ENCODE results near the gene CPVL.

Gene CPVL

DNA sequence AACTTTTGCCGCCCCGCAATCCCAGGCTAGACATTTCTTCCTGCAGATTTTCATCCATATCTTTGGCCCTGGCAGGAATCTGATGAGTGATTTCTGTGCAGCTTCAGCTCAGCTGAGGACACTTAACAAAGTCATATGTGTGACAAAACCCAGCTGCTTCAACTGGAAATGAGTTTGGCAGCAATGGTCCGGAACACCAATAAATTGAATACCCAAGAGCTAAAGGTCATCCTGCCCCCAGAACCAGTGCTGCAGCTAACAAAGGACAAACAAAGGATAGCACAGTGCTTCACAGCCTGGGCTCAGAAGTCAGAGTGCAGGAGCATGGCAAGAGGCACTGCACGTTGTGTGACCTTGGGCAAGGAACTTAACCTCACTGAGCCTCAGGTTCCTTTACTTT lies 148.2 kb downstream of the CPVL start:
- DNase-seq, result no peak

- DNase-seq, result no peak
These were observed 149.5 kb downstream of the CPVL start for GRCh38 chr7:28996836-28997235.

DNA sequence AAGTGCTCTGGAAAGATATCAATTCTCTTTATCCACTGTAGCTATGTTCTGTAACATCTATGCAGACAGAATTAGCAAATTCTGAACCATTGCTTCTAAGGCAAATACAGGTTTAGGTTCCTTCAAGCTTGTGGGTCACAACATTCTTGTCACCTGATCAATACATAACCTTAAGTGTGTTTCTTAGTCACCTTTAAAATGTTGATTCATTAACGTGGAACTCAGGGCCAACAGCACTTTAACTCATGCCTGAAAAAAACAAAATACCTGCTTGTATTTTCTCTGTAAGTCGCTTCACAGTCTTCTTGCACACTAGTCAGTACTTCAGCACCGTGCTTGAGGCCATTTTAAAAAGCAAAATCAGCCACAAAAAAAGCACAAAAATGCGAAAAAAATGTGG lies 153.0 kb downstream of the CPVL start:
- no peak for DNase-seq

DNA sequence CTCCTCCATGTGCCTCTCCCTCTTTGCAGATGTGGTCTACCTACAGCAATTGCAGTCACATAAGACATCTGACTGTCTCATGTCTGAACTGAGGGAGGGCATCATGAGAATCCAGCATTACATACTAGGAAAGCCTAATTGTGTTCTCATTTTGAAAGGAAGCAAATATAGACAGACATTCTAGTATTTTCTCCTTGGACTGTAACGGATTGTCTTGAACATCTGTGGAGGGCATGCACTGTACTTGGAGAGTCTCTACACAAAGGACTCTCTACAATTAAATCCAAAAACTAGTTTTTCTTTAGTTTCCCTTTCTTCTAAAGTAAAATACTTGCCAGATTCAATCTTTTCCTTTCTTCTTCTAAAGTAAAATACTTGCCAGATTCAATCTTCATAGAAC lies 153.5 kb downstream of the CPVL start:
- no peak for DNase-seq

DNA sequence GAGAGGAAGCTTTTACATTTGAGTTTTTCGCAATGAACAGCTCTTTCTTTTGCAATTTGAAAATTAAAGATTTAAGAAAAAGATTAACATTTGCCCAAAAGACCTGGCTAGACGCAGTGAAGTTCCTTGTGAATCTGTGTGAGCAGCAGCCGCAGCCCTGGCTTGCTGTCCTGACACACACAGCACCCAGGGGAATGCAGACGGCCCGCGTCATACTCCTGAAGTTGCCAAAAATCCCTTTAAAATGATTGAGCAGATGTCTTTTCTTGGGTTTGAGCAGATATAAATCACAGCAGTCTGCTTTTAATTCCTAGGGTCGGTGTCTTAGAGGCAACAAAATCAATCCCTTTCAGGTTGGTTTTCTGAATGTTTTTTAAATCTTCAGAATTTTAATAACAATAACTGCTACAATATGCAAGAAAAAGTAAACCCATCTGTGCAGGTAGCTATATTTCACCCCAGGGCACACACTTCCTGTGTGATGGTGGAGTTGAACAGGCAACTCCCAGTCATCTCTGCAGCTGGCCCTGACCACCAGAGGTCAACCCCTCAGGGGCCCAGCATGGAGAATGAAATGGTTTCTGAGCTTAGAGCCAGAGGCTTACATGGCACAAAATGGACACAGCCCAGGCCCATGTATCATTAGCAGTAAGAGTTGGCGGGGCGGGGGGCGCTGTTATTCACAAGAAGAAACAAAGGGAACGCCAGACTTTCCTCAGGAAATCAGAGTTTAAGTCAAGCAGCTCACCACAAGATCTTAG lies 156.0 kb downstream of the CPVL start:
- no peak for DNase-seq

DNA sequence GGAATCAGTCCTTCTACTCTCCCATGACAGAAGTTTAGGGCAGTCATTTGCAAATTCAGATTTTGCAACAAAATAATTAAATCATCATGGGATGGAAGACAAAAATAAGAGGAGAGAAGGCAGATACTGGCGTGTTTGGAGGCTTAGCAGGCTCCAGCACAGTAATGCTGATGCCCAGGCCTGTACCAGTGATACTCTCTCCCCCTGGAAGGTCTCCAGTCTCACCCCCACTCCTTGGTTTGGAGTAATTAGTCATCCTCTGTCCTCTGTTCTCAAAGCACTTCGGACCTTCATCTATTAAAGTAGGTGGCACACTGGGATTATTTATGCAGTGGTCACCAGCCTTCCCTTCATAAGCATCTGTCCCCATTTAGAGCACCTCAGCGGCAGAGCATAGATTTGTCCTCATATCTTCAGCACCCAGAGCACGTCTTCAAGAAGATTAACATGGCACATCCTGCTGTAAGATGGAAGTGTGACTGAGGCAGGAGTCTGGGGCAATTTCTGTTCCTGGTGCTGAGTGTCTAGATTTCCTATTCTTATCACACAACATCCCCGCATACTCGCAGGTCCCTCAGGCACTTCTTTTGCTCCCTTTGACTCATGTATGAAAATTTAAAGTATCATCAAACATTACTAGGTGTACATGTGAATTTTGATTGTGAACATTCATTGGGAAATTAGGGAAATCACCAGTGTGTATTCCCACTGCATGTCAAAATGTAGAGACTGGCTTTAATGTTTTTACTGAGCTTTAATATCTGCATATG lies 156.9 kb downstream of the CPVL start:
- DNase-seq, result no peak

DNA sequence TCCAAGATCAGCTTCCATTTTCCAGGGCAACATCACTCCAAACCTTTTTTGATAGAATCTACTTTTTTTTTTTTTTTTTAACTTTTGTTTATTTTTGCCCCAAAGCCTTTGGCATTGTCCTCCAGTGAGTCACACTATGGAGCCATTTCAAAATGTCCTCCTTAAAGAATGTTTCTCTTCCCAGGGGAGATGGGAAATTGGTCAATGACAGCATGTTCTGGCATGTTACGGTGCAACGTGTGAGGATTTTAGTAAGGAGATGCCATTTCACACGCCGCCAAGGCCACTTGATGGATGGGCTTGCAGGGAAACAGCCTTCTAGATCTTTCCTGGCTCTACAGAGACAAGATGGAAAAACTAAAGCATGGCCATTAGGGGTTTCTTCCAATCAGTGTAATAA lies 157.5 kb downstream of the CPVL start:
- no peak for DNase-seq

DNA sequence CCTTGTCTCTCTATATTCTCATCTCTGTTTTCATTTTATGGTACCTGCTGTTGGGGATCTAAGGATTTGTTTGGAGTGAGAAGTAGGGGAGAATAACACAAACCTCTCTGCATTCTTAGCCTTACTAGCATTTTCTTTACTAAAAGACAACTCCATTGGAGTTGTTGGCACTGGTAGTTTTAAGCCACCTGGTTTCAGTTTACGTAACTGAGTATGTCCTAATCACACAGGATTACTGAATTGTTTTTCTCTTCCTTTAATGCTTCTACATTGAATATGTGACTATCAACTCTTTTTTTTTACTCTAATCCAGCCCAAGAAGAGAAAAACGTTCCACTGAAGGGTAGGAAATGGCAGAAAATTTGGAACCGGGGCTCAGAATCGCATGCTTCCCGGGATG lies 158.2 kb downstream of the CPVL start:
- no peak for DNase-seq

DNA sequence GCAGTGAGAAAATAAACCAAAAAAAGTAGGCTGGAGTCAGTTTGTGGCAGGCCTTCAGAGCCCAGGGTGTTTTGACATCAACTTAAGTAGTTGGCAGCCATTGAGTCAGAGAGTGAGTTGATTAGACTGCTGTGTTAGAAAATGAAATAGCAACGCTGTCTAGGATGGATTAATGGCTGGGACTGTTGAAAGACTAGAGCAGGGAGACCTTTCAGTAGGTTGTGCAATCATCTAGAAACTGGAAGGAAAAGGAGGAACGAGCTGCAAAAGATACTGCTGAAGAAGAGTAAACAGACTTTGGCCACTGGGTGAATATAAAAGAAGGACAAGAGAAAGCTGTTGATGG lies 159.6 kb downstream of the CPVL start:
- DNase-seq, result peak; percentile 22

DNA sequence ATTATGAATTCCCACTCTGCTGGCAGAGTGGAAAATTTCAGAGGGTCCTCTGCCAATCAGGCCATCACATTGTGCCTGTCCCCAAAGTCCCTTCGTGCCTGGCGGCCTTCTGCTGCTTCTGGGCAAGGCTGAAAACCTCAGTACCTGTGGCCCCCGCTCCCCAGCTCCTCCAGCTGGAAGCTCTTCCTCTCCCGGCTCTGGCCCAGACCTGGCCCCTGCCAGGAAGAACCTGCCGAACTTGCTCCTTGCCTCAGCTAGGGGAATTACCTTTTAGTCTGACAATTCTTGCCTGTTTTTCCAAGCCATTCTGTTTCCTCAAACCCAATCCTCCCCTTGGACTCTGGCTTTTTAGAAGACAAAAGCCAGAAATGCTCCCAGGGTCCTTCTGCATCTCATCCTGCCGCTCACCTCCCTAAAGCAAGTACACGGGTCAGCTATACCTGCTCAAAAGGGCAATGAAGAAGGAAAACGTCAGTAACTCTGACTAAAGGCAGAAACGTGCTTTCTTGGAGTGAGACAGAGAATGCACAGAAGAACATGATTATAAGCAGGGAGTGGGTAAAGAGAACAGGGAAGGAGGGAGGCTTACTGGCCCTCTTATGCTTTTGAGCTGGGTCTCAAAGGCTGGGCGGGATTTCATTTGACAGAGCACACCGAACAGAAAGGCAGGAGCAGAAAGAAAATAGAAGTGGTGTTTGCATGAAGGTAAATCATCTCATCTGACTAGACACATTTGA lies 160.1 kb downstream of the CPVL start:
- no peak for DNase-seq

GRCh38 chr7:28984631-28985030 lies 161.7 kb downstream of the CPVL start:
- DNase-seq, result peak; percentile 73

DNA sequence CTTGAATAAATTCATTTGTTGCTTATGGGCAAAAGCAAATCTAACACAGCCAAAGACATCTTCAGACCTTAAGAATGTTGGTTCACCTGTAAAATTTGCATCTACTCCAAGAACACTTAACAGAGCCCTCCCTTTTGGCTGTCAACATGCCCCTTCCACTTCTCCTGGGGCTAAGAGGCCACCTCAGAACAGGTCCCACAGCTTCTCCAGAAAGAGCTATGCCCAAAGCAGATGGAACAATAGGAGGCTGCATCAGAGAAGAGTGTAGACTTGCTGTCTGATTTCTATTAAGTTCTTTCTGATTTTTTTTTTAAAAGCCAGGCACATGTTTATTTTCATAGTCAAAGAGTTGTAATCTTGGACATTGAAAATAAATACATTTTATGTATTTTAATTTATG lies 162.1 kb downstream of the CPVL start:
- no peak for DNase-seq

GRCh38 chr7:28983396-28984190 lies 162.7 kb downstream of the CPVL start:
- DNase-seq, result no peak

DNA sequence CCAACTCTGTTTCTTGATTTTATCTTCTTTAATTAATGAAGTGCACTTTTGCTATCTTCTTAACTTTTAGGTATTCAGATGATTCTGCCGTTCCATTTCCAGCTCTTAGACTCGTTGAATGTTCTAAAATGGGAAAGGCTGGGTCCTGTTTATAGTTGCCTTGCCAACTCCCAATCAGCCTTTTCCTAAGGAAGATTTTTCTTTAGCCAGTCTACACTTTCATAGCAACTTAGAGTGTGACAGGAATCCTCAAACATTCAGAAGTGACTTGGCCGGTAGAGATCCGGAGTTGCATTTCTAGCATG lies 165.2 kb downstream of the CPVL start:
- no peak for DNase-seq

- DNase-seq, result no peak
These were observed 165.7 kb downstream of the CPVL start for GRCh38 chr7:28980451-28981160.

DNA sequence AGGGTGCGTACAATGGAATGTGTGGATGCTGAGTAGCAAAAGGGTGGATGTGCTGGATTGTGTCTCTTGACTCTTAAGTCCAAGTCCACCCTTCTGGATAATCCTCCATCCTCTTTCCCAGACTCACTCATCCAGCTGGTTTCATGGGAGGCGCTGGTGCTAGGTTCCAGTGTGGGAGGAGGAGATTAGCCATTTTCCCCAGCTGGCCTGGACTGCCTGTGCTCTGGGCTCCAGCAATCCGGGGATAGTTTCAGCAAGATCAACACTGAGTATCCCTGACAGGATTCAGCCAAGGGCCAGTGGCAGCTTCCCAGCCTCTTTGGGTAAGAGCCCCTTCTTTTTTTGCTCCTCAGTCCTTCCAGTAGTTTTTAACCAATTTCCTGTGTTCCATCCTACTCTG lies 166.6 kb downstream of the CPVL start:
- no peak for DNase-seq

DNA sequence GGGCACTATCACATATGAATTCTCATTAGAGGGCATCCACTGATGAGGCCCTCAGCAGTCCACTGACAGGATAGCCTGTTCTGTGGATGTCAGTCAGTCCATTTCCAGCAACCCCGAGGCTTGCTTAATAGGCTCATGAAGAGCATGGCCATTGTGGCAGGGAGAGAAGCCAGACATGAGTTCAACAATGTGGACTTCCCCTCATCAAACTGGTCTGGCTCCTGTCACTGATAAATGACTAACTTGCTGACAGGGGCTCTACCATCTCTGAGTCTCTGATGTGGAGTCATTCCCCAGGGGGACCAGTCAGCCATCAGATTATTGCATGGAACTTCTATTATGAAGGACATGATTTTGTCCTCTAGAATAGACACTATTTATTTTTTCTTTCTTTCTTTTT lies 168.5 kb downstream of the CPVL start:
- DNase-seq, result no peak

- DNase-seq, result no peak
These were observed 170.3 kb downstream of the CPVL start for GRCh38 chr7:28976022-28976421.

DNA sequence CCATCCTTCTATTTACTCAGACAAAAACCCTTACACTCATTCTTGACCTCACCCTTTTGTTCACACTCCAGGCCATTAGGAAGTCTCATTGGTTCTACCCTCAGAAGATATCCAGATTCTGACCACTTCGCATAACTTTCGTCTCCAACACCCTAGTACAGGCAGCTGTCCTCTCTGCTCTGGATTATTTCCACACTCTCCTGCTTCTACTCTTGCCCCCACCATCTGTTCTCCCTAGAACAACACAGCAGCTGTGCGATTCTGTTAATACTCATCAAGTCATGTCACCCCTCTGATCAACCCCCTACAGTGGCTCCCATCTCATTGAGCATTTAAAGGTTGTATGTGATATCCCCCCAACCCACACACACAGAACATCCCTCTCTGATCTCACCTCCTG lies 172.7 kb downstream of the CPVL start:
- no peak for DNase-seq

GRCh38 chr7:28964056-28964455 lies 182.3 kb downstream of the CPVL start:
- DNase-seq, result no peak

GRCh38 chr7:28961972-28962371 lies 184.4 kb downstream of the CPVL start:
- DNase-seq, result no peak

DNA sequence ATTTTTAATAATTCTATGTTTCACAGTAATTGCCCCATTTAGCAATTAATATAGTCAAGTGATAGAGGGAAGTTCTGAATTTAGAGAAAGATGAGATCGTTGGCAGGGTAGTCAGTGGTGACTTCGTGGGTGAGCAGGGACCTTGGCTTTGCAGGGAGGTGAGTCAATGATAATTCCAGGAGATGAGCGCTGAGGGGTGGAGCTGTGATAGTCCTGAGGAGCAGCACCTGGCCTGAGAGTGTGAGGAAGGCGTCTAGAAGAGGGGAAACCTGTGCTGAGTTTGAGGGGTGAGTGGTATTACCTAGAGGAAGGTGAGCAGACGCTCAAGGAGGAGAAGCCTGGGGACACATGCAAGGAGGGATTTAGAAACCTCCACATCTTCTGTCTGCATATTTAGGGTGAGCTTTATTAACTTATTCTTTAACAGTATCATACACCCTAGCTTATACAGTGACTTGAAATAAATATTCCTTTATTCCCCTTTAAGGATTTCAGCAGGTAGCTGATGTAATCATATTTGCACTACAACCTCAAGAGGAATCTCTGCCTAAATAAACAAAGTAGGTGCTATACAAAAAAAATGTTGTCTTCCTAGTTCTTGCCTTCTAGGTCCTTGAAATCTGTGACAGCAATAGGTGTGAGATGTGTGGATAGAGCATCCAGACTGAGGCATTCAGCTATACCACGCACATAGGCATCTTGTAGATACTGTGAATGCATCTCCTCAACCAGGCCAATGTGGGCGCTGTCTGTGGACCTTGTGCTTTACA lies 186.1 kb downstream of the CPVL start:
- DNase-seq, result no peak
